BE2C (cell line): ENCODE data around the gene COL13A1.

Experiments used
- DNase-seq: peaks from one replicate; pipeline ENCODE4 v3.0.0-alpha.2; 2020
- H3K27me3 ChIP-seq: fragments of 250-450 bp; sonication (Bioruptor Pico); 2 replicates; pipeline ENCODE4 v1.5.1; 2020; ENCODE audit warnings: mild to moderate bottlenecking
- H3K36me3 ChIP-seq: fragments of 250-450 bp; sonication (Bioruptor Pico); 2 replicates; pipeline ENCODE4 v1.5.1; 2020; ENCODE audit warnings: mild to moderate bottlenecking
- H3K4me1 ChIP-seq: fragments of 250-450 bp; sonication (Bioruptor Pico); 2 replicates; pipeline ENCODE4 v1.5.1; 2020
- H3K4me3 ChIP-seq: 2 replicates; pipeline ENCODE4 v1.5.1; 2011; ENCODE audit warnings: low read depth, low read length
- H3K9me3 ChIP-seq: fragments of 250-450 bp; sonication (Bioruptor Pico); 2 replicates; pipeline ENCODE4 v1.5.1; 2020
- CTCF ChIP-seq: IDR thresholded peaks from 2 replicates; pipeline ENCODE4 v1.5.1; 2012; ENCODE audit warnings: mild to moderate bottlenecking, low read depth, low read length

Gene COL13A1

GRCh38 chr10:69865450-69865849 is 63.7 kb downstream of the COL13A1 start:
- Histone ChIP-seq H3K9me3 (no peaks in the 10 kb centered on the region), H3K4me1 (peaks cover 8% of the 10 kb centered on the region), H3K27me3 (no peaks in the 10 kb centered on the region), H3K4me3 (no peak overlapping the region), H3K36me3 (no peaks in the 10 kb centered on the region)
- no peak for DNase-seq
- TF ChIP-seq CTCF = no peak

GRCh38 chr10:69866246-69866687 is 64.6 kb downstream of the COL13A1 start:
- TF ChIP-seq CTCF = no peak

GRCh38 chr10:69866688-69867461 is 65.2 kb downstream of the COL13A1 start:
- Histone ChIP-seq H3K4me1 (peaks cover 8% of the 10 kb centered on the region), H3K27me3 (no peaks in the 10 kb centered on the region), H3K36me3 (no peaks in the 10 kb centered on the region), H3K9me3 (no peaks in the 10 kb centered on the region), H3K4me3 (no peak overlapping the region)
- peak; percentile 3; the same call in 1 of the 2 replicates for TF ChIP-seq CTCF
- DNase-seq = peak; percentile 49

More at GRCh38 chr10:69866246-69866687, 64.6 kb downstream of the COL13A1 start:
- Histone ChIP-seq H3K9me3 (no peaks in the 10 kb centered on the region), H3K4me1 (peaks cover 8% of the 10 kb centered on the region), H3K4me3 (no peak overlapping the region), H3K36me3 (no peaks in the 10 kb centered on the region), H3K27me3 (no peaks in the 10 kb centered on the region)
- DNase-seq = no peak

GRCh38 chr10:69867699-69868558 is 66.2 kb downstream of the COL13A1 start:
- H3K27me3 ChIP-seq = no peaks in the 10 kb centered on the region

GRCh38 chr10:69868821-69869220 is 67.1 kb downstream of the COL13A1 start:
- Histone ChIP-seq H3K4me1 (peaks cover 8% of the 10 kb centered on the region), H3K36me3 (no peaks in the 10 kb centered on the region), H3K4me3 (no peak overlapping the region), H3K9me3 (no peaks in the 10 kb centered on the region), H3K27me3 (no peaks in the 10 kb centered on the region)
- no peak for TF ChIP-seq CTCF
- DNase-seq = no peak

More at GRCh38 chr10:69867699-69868558, 66.2 kb downstream of the COL13A1 start:
- TF ChIP-seq CTCF = no peak
- Histone ChIP-seq H3K9me3 (no peaks in the 10 kb centered on the region), H3K4me3 (no peak overlapping the region), H3K4me1 (peaks cover 8% of the 10 kb centered on the region), H3K36me3 (no peaks in the 10 kb centered on the region)
- no peak for DNase-seq
